ENCODE results near the gene FAM131B. TPM values are rescaled to one million over a fixed set of nuclear protein-coding genes. Genes with fewer than 3 reads are reported as not detected.

Gene FAM131B
- total RNA-seq, 1 donor, result 1.4 TPM

DNA sequence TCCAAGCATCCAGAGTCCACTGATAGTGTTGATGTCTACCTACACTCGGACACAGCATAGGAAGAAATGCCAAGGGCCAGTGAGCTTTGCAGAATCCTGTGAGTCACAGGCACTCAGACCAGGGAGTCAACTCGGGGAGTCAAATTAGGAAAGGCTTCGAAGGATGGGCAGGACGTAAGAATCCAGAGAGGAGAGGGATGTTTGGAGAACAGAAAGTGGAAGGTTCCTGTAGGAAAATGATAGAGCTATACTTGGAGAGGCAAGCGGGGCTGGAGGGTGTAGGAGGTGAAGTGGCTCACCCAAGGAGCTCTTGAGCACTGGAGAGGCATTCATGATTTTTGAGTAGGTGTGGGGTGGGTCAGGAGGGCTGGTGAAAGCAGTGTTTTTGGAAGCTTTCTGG, 21.6 kb upstream of the FAM131B start:
- Histone ChIP-seq H3K9me3 (ENCODE audit: low read depth, low read length) (no peaks in the 10 kb centered on the region), H3K4me3 (ENCODE audit: insufficient read depth, low read length) (peak overlapping the region; percentile 87), H3K79me2 (ENCODE audit: insufficient read depth, low read length) (peaks cover 76% of the 10 kb centered on the region), H3K4me1 (ENCODE audit: insufficient read depth, low read length) (peaks cover 47% of the 10 kb centered on the region), H4K20me1 (ENCODE audit: insufficient read depth, low read length) (peaks cover 71% of the 10 kb centered on the region), H3K36me3 (ENCODE audit: insufficient read depth, low read length) (peaks cover 65% of the 10 kb centered on the region), H3K27ac (ENCODE audit: low read depth, low read length) (peak overlapping the region; percentile 86), H3K4me2 (ENCODE audit: insufficient read depth, low read length) (peak overlapping the region; percentile 92), H2AFZ (ENCODE audit: low read length) (no peak overlapping the region), H3K27me3 (ENCODE audit: insufficient read depth, low read length) (no peaks in the 10 kb centered on the region)
- TF ChIP-seq, protein P1, sequence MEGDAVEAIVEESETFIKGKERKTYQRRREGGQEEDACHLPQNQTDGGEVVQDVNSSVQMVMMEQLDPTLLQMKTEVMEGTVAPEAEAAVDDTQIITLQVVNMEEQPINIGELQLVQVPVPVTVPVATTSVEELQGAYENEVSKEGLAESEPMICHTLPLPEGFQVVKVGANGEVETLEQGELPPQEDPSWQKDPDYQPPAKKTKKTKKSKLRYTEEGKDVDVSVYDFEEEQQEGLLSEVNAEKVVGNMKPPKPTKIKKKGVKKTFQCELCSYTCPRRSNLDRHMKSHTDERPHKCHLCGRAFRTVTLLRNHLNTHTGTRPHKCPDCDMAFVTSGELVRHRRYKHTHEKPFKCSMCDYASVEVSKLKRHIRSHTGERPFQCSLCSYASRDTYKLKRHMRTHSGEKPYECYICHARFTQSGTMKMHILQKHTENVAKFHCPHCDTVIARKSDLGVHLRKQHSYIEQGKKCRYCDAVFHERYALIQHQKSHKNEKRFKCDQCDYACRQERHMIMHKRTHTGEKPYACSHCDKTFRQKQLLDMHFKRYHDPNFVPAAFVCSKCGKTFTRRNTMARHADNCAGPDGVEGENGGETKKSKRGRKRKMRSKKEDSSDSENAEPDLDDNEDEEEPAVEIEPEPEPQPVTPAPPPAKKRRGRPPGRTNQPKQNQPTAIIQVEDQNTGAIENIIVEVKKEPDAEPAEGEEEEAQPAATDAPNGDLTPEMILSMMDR (IDR thresholded peaks at IDR 0.05; ENCODE audit: extremely low read depth, low read depth, low read length), result no peak
- peak; percentile 96 for DNase-seq (ENCODE audit: insufficient read length, low spot score, missing footprints)

DNA sequence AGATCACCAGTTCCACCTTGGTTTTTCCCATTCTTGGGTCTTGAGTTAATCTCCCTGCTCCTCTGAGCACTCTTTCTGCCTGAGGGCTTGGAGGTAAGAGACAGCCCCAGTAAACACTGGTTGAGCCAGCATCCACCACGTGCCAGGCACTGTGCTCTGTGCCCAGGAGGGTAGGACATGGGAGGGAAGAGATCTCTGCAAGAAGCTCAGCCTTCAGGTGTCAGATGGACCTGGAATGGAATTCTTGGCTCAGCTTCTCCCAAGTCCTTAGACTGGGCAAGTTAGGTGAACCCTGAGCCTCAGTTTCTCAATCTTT, 21.1 kb upstream of the FAM131B start:
- no peak for DNase-seq (ENCODE audit: insufficient read length, low spot score, missing footprints)
- Histone ChIP-seq H3K36me3 (ENCODE audit: insufficient read depth, low read length) (peaks cover 60% of the 10 kb centered on the region), H3K9me3 (ENCODE audit: low read depth, low read length) (no peaks in the 10 kb centered on the region), H3K79me2 (ENCODE audit: insufficient read depth, low read length) (peaks cover 79% of the 10 kb centered on the region), H3K4me2 (ENCODE audit: insufficient read depth, low read length) (peak overlapping the region; percentile 92), H3K27ac (ENCODE audit: low read depth, low read length) (peak overlapping the region; percentile 86), H2AFZ (ENCODE audit: low read length) (no peak overlapping the region), H3K4me3 (ENCODE audit: insufficient read depth, low read length) (peak overlapping the region; percentile 87), H3K4me1 (ENCODE audit: insufficient read depth, low read length) (peaks cover 52% of the 10 kb centered on the region), H4K20me1 (ENCODE audit: insufficient read depth, low read length) (peaks cover 66% of the 10 kb centered on the region), H3K27me3 (ENCODE audit: insufficient read depth, low read length) (no peaks in the 10 kb centered on the region)
- TF ChIP-seq, protein P1 (IDR thresholded peaks at IDR 0.05; ENCODE audit: extremely low read depth, low read depth, low read length), result no peak

DNA sequence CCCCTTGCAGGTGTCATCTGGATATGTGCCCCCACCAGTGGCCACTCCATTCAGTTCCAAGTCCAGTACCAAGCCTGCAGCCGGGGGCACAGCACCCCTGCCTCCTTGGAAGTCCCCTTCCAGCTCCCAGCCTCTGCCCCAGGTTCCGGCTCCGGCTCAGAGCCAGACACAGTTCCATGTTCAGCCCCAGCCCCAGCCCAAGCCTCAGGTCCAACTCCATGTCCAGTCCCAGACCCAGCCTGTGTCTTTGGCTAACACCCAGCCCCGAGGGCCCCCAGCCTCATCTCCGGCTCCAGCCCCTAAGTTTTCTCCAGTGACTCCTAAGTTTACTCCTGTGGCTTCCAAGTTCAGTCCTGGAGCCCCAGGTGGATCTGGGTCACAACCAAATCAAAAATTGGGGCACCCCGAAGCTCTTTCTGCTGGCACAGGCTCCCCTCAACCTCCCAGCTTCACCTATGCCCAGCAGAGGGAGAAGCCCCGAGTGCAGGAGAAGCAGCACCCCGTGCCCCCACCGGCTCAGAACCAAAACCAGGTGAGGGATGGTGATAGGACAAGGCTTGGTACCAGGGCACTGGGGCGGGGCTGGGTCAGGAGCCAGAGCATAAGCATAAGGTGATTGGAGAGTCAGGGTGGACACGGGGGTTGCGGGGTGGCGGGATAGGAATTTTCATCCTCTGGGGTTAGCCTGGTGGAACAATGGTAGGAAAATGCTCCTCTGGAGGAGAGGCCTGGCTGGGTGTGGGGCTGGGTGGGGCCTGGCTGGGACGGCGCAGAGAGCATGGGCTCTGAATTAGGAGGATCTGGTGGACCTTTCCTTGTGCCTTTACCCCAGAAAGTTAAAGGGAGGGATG, 20.5 kb upstream of the FAM131B start:
- H3K27ac ChIP-seq (ENCODE audit: low read depth, low read length), result peak overlapping the region; percentile 86
- peaks cover 79% of the 10 kb centered on the region for H3K79me2 ChIP-seq (ENCODE audit: insufficient read depth, low read length)
- no peak overlapping the region for H2AFZ ChIP-seq (ENCODE audit: low read length)
- no peaks in the 10 kb centered on the region for H3K9me3 ChIP-seq (ENCODE audit: low read depth, low read length)
- peak overlapping the region; percentile 87 for H3K4me3 ChIP-seq (ENCODE audit: insufficient read depth, low read length)
- TF ChIP-seq, protein P1 (IDR thresholded peaks at IDR 0.05; ENCODE audit: extremely low read depth, low read depth, low read length), result no peak
- H3K4me2 ChIP-seq (ENCODE audit: insufficient read depth, low read length), result peak overlapping the region; percentile 92
- H3K36me3 ChIP-seq (ENCODE audit: insufficient read depth, low read length), result peaks cover 54% of the 10 kb centered on the region
- H3K27me3 ChIP-seq (ENCODE audit: insufficient read depth, low read length), result no peaks in the 10 kb centered on the region
- H3K4me1 ChIP-seq (ENCODE audit: insufficient read depth, low read length), result peaks cover 58% of the 10 kb centered on the region
- peaks cover 61% of the 10 kb centered on the region for H4K20me1 ChIP-seq (ENCODE audit: insufficient read depth, low read length)
- peak; percentile 79 for DNase-seq (ENCODE audit: insufficient read length, low spot score, missing footprints)

DNA sequence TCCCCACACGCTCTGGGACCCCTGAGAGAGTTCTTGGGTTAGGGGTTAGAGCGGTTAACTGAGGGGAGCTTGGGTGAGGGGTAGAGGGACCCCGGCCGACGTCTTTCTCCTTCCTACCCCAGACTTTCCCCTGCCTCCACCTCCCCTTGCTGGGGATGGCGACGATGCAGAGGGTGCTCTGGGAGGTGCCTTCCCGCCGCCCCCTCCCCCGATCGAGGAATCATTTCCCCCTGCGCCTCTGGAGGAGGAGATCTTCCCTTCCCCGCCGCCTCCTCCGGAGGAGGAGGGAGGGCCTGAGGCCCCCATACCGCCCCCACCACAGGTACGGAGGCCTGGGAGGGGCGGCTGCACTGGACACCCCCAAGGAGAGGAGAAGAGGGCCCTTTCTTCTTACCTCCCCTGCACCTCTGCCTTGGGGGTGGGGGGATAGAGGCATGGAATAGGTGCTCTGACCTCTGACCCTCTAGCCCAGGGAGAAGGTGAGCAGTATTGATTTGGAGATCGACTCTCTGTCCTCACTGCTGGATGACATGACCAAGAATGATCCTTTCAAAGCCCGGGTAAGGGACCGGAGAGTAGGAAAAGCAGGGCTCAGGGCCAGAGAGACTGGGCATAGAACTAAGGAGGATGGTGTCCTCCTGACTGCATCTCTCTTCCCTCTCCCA, 19.7 kb upstream of the FAM131B start:
- Histone ChIP-seq H3K9me3 (ENCODE audit: low read depth, low read length) (no peaks in the 10 kb centered on the region), H3K27me3 (ENCODE audit: insufficient read depth, low read length) (no peaks in the 10 kb centered on the region), H3K4me1 (ENCODE audit: insufficient read depth, low read length) (peaks cover 59% of the 10 kb centered on the region), H3K4me2 (ENCODE audit: insufficient read depth, low read length) (peak overlapping the region; percentile 92), H2AFZ (ENCODE audit: low read length) (no peak overlapping the region), H4K20me1 (ENCODE audit: insufficient read depth, low read length) (peaks cover 53% of the 10 kb centered on the region), H3K36me3 (ENCODE audit: insufficient read depth, low read length) (peaks cover 48% of the 10 kb centered on the region), H3K4me3 (ENCODE audit: insufficient read depth, low read length) (peak overlapping the region; percentile 87), H3K79me2 (ENCODE audit: insufficient read depth, low read length) (peaks cover 71% of the 10 kb centered on the region), H3K27ac (ENCODE audit: low read depth, low read length) (peak overlapping the region; percentile 86)
- peak; percentile 44 for DNase-seq (ENCODE audit: insufficient read length, low spot score, missing footprints)
- TF ChIP-seq, protein P1 (IDR thresholded peaks at IDR 0.05; ENCODE audit: extremely low read depth, low read depth, low read length), result no peak

All from osteoblast (primary cell).